Adipose tissue (tissue), 3 donors: Measurements from ENCODE around the gene NRCAM. TPM values are rescaled to one million over a fixed set of nuclear protein-coding genes. Genes with fewer than 3 reads are reported as not detected.

ENCODE experiments used
- H3K27ac ChIP-seq: one replicate; pipeline ENCODE4 v1.5.1; 2013; ENCODE audit warnings: low read depth, low read length
- WGBS, 3 donors: extraction: QIAGEN DNeasy Blood & Tissue Kit; methylation state at CpG; one replicate each; pipeline ENCODE4 v1.1.7; 2013; 5-methylcytosine and 5-hydroxymethylcytosine counted together
- polyA plus RNA-seq, 3 donors: library from polyadenylated mRNA; stranded (reverse); fragments of 200-250 nt; gene quantifications; one replicate each; pipeline ENCODE4 v1.2.3, GENCODE V29; 2013
- donor health status: healthy with polysubstance abuse.
- donor health status: Bipolar disorder and iron deficiency.
- donor health status: healthy.

Gene NRCAM
- polyA plus RNA-seq, 3 donors: 2.5 to 10.0 (median 2.6) TPM

DNA sequence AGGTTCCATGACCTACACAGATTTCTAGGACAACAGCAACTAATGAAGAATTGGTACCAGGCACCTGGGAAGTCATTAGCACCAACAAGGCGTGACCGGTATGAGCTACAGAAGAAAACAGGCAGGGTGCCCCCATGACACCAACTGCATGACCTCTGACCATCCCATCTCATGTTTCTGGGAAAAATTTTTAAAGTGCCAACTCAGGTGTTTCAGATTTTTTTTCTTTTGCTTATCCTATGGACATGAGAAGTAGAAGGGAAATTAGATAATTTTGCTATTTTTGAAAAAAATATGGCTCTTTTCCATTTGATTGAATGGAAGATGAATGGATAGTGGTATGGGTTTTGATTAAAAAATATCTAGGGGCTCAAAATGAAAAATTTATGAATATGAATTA, 154.8 kb downstream of the NRCAM start:
- no peak overlapping the region for H3K27ac ChIP-seq
- WGBS, 3 donors: 94 to 96% (median 95%) methylated on average over 2 of the region's 2 CpGs

DNA sequence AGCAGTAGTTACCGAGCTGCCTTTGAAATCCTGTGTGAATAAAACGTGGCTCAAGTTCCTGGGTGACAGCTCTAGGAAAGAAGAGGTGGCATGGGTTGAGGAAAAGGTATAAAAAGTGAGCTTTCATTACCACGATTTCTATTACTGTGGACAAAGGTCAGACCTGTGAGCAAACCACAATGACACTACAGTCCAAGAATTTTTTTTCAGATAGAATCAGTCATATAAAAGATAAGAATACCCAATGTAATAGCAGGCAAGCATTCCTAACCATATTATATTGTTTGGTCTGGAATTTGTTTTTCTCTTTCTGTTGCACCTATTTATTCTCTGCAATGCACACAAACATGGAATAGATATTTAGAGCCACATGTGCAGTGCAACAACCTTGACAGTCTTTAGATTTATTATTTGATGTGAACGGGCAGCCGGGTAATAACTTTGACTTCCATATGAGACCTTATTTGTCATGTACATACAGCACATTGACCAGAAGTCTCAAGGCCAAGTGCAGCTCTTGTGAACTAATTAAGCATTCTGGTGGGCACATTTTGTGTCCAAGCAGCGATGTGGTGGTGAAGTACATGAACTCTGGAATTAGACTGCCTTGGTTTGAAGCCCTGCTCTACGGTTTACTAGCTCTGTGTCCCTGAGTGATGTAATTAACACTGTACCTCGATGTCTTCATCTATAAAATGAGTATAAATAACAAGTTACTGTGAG, 156.8 kb downstream of the NRCAM start:
- no peak overlapping the region for H3K27ac ChIP-seq
- 35 to 75% (median 70%) methylated on average over 8 of the region's 8 CpGs for WGBS, 3 donors

DNA sequence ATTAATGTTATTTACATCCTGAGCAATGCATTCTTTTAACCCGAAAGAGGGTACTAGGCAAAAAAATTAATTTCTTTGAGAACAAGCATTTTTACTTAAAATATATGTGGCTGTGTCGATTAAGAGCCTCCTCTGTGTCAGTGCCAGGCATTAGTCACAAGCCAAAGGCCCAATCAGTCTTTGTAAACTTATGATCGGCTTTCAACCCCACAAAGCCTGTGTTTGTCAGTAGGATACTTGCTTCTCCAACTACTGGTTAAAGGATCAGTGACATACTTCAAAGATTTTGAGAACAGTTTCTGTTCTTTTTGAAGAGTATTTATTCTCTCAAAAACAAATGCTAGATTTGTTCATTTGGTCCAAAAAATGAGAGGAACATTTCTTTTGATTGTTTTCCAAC, 159.3 kb downstream of the NRCAM start:
- no peak overlapping the region for H3K27ac ChIP-seq
- 62 to 81% (median 80%) methylated on average over 3 of the region's 3 CpGs for WGBS, 3 donors

DNA sequence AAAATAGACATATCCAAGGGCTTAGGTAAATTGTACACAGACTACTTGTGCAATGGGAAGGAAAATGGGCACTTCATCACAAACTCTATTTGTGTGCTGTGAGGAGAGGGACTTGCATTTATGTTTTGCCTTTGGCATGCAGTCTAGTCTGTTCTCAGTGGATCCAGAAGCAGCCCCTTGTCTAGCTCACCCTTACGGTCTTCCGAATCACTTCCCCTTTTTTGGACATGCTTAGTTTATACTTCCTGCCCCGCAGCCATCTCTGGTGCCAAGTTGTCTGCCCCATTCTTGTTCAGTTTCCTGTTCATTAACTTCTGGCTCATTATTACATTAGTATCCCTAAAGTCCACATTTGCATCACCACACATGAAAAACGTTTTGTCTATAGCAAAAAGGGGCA, 161.6 kb downstream of the NRCAM start:
- H3K27ac ChIP-seq: no peak overlapping the region
- WGBS, 3 donors: 28 to 75% (median 29%) methylated on average over 4 of the region's 4 CpGs

DNA sequence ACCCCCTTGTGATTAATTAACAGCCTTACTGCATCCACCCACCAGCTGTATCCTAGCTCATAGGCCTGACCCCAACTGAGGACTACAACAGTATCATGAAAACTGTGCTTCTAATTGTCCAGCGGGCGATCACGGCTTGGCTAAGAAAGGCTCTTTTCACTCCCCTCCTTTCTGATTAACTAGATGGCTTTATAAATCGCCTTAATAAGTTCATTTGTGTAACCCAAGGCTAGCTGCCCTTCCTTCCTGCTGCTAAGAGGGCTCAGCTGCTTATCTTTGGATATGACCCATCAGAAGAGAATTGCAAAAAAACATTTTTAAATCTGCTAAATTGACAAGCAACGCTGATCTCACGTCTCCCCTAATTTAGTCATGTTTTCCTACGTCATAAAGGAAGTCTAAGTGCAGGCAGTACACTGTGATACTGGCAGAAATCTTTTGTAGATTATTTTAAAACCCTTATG, 163.1 kb downstream of the NRCAM start:
- WGBS, 3 donors: 73 to 80% (median 75%) methylated on average over 7 of the region's 7 CpGs
- no peak overlapping the region for H3K27ac ChIP-seq

DNA sequence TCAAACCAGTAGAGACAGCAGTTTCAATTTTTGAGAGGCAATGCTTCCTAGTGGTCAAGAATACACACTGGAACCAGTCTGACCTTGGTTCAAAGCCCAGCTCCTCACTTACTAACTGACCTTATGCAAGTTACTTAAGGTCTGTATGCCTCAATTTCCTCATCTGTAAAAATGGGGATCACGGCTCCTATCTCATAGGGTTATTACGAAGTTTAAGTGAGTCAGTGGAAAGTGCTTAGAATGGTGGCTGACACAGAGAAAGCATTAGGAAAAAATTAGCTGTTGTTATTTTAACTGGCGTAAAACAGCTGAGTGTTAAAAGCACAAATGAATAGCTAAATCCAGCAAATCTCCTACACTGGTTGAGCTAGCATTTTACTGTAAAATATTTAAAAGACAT, 163.7 kb downstream of the NRCAM start:
- no peak overlapping the region for H3K27ac ChIP-seq
- WGBS, 3 donors: 75 to 77% (median 76%) methylated on average over 3 of the region's 3 CpGs

DNA sequence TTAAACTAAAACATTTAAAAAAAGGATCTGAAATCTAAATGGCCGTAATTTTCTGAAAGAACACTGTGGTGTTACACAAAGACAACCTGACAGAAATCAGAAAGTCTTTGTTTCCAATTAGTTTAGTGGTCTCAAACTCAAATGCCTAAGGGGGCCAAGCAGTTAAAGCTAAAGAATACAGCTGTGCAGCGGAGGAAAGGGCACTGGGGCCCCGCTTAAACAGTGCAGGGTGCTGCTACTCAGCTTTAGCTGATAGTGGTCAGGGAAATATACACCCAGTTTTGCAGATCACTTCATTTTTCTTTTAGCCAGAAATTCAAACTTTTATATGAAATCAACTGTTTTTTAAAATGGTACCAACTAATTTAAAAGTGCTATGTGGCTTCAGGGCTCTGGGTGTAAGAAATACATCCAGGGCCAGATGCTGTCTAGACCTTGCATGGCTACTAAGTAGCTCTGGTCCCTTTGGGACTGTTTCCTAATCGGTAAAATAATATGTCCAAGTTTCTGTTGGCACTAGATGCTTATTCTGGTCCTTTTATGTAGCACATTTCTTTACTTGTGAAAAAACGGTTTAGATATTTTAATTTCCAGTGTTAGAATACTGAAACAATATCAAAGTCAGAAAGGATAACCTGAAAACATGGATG, 164.3 kb downstream of the NRCAM start:
- no peak overlapping the region for H3K27ac ChIP-seq
- WGBS, 3 donors: 68 to 80% (median 78%) methylated on average over 5 of the region's 5 CpGs

DNA sequence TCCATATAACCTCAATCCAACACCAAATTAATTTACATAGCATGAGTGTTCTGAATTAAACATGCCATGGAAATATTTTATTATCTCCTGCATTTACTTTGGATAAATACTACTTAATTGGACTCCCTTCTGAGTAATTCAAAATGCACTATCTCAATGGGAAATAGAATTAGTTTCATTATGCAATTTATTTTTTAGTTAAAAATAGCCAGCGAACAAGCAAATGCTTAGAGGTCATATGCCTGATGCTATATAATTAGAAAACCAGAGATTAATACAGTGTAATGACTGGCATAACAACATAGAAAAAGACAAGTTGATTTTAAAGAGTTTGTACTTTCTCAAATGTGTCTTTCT, 165.1 kb downstream of the NRCAM start:
- H3K27ac ChIP-seq: no peak overlapping the region
- WGBS, 3 donors: 78 to 85% (median 80%) methylated on average over 1 of the region's 1 CpG

DNA sequence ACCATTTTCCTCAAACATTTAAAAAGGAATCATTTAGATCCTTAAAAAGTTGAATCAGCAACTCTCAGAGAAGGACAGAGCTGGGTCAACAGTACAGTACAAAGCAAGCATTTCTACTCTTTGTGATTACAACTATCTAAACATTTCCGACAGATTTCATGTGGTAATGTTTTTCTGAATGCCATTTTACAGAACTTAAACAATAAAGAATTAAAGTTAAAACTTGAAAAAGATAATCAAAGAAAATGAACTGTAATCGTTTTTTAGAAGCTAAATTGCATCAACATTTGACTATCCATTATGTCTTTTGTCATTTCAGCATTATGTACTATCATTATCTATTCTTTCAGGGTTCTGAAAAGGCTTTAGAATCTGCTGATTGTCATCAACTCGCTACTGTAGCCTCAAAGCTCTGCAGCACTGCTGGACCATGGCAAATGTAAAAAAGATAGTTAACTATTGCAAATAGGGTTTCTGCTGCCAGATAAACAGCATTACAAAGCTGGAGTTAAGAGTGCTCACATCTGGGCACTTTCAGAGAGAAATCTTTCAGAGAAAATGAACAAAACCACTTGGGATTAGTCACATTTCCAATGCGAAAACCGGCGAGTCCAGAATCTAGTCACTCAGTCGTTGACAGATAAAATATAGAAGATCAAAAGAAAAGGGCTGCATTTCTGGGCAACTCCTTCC, 165.6 kb downstream of the NRCAM start:
- 26 to 63% (median 57%) methylated on average over 7 of the region's 7 CpGs for WGBS, 3 donors
- no peak overlapping the region for H3K27ac ChIP-seq

DNA sequence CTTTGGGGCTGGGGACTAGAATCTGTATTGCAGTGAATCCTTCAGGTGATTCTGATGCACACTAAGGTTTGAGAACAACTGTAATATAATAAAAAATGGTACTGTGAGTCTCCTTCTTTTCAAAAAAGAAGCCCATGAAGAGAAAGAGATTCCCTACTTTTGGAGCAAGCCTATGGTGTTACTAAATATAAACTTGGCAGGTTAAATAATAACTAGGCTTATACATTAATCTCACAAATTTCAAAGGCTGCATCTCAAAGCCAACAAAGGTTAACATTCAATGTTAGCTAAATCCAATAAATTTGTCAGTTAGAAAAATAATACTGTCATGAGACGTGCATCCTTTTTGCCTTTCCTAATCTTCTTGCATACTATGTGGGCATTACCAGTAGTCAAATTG, 166.4 kb downstream of the NRCAM start:
- 19 to 85% (median 76%) methylated on average over 1 of the region's 1 CpG for WGBS, 3 donors

DNA sequence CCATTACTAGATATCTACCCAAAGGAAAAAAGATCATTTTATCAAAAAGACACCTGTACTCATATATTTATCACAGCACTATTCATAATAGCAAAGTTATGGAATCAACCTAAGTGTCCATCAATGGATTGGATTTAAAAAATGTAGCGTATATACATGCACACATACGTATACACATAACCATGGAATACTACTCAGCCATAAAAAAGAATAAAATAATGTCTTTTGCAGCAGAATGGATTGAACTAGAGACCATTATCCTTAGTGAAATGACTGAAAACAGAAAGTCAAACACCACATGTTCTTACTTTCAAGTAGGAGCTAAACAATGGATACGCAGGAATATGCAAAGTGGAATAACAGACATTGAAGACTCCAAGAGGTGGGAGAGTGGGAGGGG, 168.4 kb downstream of the NRCAM start:
- 99% methylated on average over 3 of the region's 3 CpGs for WGBS, 3 donors
- no peak overlapping the region for H3K27ac ChIP-seq

More for the DNA sequence above, 166.4 kb downstream of the NRCAM start:
- no peak overlapping the region for H3K27ac ChIP-seq

DNA sequence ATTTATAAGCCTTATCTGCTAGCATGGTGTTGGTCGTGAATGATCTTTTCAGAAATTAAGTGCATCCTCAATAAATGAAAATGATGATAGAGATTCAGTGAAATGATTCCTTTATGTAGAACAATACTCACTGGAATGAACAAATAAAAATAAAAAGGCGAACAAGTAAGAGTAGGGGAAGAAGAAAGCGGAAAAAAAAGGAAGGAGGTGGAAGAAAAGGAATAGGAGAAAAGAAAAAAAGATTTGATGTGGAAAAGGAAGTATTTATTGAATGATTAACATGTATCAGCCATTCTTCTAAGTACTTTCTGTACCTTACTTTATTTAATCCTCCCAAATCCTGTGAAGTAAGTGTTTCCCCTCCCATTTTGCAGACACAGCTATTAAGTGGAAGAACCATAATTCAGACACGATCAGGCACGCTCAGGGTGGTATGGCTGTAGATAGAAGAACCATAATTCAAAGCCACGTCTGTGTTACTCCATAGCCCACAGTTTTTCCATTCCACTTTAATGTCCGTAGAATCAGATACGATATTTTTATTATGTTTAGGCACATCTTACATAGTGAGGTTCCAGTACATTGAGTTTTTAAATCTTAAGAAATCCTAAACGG, 169.8 kb downstream of the NRCAM start:
- H3K27ac ChIP-seq: no peak overlapping the region
- WGBS, 3 donors: 72 to 92% (median 91%) methylated on average over 9 of the region's 9 CpGs

DNA sequence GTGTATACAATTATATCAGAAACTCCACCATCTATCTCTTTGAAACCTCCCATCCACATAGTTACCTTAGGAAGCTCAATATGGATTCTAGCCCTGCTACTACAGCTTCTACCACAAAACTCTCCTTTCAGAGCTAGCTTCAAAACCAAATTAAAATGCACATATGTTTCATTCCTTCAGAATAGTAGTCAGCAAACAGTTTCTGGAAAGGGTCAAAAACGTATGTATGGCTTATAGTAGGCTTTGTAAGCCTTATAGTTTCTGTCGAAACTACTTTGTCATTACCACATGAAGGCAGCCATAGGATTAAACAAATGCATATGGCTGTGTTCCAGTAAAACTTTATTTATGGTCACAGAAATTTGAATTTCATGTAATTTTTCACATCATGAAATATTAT, 170.5 kb downstream of the NRCAM start:
- no peak overlapping the region for H3K27ac ChIP-seq
- WGBS, 3 donors: 45 to 85% (median 70%) methylated on average over 2 of the region's 2 CpGs

DNA sequence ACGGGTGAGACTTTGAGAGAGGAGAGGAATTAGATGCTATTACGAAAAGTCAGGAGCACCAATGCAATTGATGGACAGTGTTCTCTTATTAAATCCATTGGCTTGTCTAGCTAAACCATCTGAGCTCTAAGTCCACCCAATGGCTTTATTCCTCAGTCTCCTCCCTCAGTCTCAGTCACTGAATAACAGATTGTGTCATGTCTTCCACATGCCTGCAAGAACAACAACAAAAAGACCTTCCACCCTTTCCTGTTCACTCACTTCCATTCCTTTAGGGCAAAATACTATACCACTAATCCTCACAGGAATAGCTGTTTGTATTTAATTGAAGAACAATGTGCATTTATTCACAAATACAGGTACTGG, 171.2 kb downstream of the NRCAM start:
- WGBS, 3 donors: 85 to 93% (median 86%) methylated on average over 2 of the region's 2 CpGs
- no peak overlapping the region for H3K27ac ChIP-seq

DNA sequence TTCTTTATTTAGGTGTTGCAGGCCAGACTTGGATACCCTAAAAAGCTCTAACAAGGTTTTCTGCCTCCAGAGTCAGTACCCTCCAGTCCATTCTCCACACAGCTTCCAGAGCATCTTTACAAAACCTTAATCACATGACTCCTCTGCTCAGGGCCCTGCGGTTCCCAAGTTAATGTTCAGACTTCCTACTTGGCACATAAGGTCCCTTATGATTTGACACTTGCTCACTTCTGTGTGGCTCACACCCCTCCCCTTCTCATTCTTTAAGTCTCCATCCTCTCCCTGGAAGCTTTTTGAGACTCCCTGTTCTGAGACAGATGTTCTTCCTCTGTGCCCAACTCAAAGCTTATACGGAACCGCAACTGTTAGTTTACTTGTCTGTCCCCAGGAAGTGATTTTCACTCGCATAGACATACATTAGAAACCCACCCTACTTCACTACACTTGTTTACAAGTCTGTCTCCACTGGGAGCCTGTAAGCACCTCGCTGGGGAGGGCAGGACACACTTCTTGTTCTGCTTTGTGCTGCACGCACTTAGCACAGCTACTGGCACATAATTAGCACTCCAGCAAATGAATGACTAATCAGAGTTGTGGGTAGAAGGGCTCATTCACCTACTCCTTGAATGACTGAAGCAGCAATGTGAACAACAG, 171.8 kb downstream of the NRCAM start:
- WGBS, 3 donors: 51 to 78% (median 54%) methylated on average over 6 of the region's 6 CpGs
- H3K27ac ChIP-seq: no peak overlapping the region

DNA sequence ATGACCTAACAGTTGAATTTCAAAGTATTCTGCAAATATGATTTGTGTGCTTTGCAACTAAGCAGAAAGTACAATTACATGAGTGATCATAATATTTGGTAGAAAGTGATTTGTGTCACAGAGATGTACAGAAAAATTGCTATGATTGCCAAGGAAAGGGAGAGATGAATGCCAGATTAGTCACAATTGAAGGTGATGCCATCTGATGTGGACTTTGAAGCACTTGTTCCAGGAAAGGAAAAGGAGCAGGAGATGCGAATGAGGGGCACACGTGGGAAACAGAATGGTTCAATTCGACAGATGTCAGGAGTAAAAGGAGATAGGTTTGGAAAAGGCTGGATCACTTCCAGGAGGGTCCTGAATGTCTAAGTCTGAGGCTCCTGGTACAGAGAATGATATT, 173.0 kb downstream of the NRCAM start:
- no peak overlapping the region for H3K27ac ChIP-seq
- 72 to 80% (median 78%) methylated on average over 3 of the region's 3 CpGs for WGBS, 3 donors

DNA sequence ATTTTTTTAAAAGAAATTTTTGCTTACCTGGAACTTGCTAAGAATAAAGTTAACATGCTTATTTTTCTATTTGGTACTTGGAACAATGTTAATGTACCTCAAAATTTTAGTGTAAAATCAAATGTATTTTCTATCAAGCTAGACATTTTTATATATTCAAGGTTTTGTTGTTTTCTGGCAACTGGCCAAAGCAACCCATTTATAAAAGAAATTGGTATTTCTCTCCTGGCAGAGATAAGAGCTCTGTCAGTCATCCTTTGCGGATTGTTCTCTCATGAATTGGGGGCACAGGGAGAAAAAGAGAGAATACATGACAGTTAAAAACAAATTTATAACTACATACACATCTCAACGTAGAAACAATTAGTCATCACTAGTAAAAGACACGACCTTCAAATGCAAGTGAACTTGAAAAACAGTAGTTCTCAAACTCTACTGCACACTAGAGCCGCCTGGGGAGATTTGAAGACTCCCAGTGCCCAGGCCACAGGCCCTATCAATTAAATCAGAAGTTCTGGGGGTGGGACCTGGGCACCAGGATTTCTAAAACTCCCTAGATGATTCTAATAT, 173.7 kb downstream of the NRCAM start:
- H3K27ac ChIP-seq: no peak overlapping the region
- 16 to 69% (median 53%) methylated on average over 4 of the region's 4 CpGs for WGBS, 3 donors

DNA sequence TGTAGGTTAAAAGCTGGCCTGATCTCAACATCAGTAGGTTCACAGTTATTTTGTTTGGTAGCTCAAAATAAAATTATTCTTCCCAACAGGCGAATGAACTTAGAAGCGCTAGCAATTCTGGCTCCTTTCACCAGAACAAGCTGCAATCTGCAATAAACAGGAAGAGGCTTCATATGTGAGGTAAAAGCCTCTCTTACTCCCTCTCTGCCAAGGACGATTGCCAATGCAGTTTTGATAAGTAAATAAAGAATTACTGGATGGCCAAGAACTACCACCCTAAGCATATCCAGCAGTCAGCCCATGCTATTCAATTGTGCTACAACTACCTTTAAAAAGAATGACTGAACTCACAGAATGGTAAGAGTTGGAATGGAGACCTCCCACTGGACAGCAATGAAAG, 176.1 kb downstream of the NRCAM start:
- WGBS, 3 donors: 21 to 56% (median 39%) methylated on average over 3 of the region's 3 CpGs
- H3K27ac ChIP-seq: no peak overlapping the region
